HUDEP-2 (cell line): ENCODE data around the gene DNAJB7.
"Not testable (repeated sequence)": the region's sequence is repeated elsewhere in the genome, so short reads cannot be mapped to it uniquely, and the experiment has no call there.

Experiments used
- DNase-seq, 76 experiments: peaks; one replicate each; lab custom pipeline; 2025; ENCODE audit not compliant: unreplicated experiment in 76 of 76; lab: John Stamatoyannopoulos, UW

Gene DNAJB7

DNA sequence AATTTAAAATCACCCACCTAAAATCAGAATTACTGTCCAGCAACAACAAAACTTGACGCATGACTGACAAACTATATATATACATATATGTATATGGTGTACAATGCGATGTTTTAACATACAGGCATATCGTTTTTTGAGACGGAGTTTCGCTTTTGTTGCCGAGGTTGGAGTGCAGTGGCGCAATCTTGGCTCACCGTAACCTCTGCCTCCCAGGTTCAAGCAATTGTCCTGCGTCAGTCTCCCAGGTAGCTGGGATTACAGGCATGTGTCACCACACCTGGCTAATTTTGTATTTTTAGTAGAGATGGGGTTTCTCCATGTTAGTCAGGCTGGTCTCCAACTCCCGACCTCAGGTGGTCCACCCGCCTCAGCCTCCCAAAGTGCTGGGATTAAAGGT is 16.1 kb downstream of the DNAJB7 start:
- DNase-seq = not testable (repeated sequence)

GRCh38 chr22:40844951-40845350 is 17.0 kb downstream of the DNAJB7 start:
- no peak for DNase-seq

GRCh38 chr22:40838486-40838885 is 23.4 kb downstream of the DNAJB7 start:
- DNase-seq = no peak

DNA sequence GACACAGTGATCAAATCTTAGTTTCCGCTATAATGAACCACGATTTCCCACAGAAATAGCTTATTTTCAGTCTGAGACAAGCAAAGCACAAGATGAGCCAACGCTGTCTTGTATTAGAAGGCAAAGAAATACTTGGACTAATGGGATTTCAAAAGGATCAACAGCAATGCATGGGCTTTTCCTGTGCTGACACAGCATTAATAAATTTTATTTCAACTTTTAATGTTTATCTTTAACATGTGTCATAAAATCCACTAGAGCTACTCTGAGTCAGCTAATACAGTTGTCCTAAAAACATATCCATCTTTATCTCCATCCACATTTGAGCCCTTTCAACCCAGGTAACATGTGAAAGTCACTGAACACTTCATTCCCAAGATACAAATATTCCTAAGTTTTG is 27.3 kb downstream of the DNAJB7 start:
- DNase-seq = no peak

DNA sequence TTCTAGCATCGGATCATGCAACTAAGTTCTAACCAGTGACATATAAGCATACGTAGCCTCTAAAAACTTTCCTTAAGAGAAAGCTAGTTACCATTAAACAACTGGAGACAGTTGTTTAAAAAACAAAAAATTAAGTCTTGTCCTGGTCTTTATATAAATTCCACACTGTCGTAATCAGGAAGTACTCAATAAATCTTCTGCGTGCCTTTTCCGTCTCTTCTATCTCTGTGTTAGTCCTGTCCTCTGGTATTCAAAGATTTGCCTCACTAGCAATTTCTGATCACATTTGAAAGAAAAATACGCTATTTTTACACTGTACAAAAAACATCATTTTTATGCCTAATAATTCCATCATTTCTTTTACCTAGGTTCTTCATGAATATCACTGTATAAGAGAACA is 32.8 kb downstream of the DNAJB7 start:
- DNase-seq = no peak

- DNase-seq = no peak
Observed at GRCh38 chr22:40826984-40827741, 34.8 kb downstream of the DNAJB7 start.

- not testable (repeated sequence) for DNase-seq
Observed at GRCh38 chr22:40826292-40826691, 35.6 kb downstream of the DNAJB7 start.

GRCh38 chr22:40823426-40823825 is 38.5 kb downstream of the DNAJB7 start:
- no peak for DNase-seq

GRCh38 chr22:40819599-40820140 is 42.2 kb downstream of the DNAJB7 start:
- no peak for DNase-seq

- peak in 72 of 76 experiments; percentile 31 to 90 (median 80) for DNase-seq
Observed at GRCh38 chr22:40818747-40819598, 42.9 kb downstream of the DNAJB7 start, which contains the start of gene SLC25A17. Gene SLC25A17, minus strand, starts transcription at chr22:40819346. Its CDS starts 98 bp downstream, at chr22:40819248.

GRCh38 chr22:40818192-40818746 is 43.6 kb downstream of the DNAJB7 start:
- peak in 5 of 76 experiments; percentile 5 to 37 (median 23) for DNase-seq

- DNase-seq = no peak
Observed at GRCh38 chr22:40817737-40818136, 44.2 kb downstream of the DNAJB7 start.

GRCh38 chr22:40813912-40814315 is 48.0 kb downstream of the DNAJB7 start:
- peak in 44 of 76 experiments; percentile 8 to 97 (median 77) for DNase-seq
